GM23338 (cell line): ENCODE data around the gene MUC21. TPM values are rescaled to one million over a fixed set of nuclear protein-coding genes. Genes with fewer than 3 reads are reported as not detected.

Experiments
- ATAC-seq: fragments of 200-7000 bp; cut with Tn5 transposase; 3 replicates; pipeline ENCODE4 v1.9.1; 2020
- DNase-seq: peaks from one replicate; pipeline ENCODE4 v3.0.0-alpha.2; 2015; ENCODE audit warnings: low spot score
- H2AFZ ChIP-seq: fragments of 200-600 bp; sonication (generic); 2 replicates; pipeline ENCODE4 v1.8.0; 2016; ENCODE audit warnings: antibody characterized with exemption, mild to moderate bottlenecking, moderate library complexity
- H3F3A ChIP-seq: fragments of 200-600 bp; sonication (generic); replicated peaks from 2 replicates; pipeline ENCODE4 v1.8.0; 2017; ENCODE audit warnings: antibody characterized with exemption, mixed run types, low read depth
- H3K27ac ChIP-seq: fragments of 200-600 bp; sonication (generic); 2 replicates; pipeline ENCODE4 v1.6.1; 2016; ENCODE audit warnings: low read depth
- H3K27me3 ChIP-seq: fragments of 200-600 bp; sonication (generic); 2 replicates; pipeline ENCODE4 v1.8.0; 2016; ENCODE audit warnings: mild to moderate bottlenecking, mixed run types, moderate library complexity; ENCODE audit not compliant: insufficient read depth
- H3K36me3 ChIP-seq: fragments of 200-600 bp; sonication (generic); 2 replicates; pipeline ENCODE4 v1.8.0; 2016; ENCODE audit warnings: mild to moderate bottlenecking; ENCODE audit not compliant: insufficient read depth
- H3K4me1 ChIP-seq: fragments of 200-600 bp; sonication (generic); 2 replicates; pipeline ENCODE4 v1.8.0; 2016; ENCODE audit warnings: mild to moderate bottlenecking, moderate library complexity; ENCODE audit not compliant: insufficient read depth
- H3K4me2 ChIP-seq: fragments of 200-600 bp; sonication (generic); 2 replicates; pipeline ENCODE4 v1.7.1; 2017; ENCODE audit warnings: mixed run types
- H3K4me3 ChIP-seq: fragments of 200-600 bp; sonication (generic); 2 replicates; pipeline ENCODE4 v1.6.1; 2016; ENCODE audit warnings: mixed run types
- H3K79me2 ChIP-seq: fragments of 200-600 bp; sonication (generic); replicated peaks from 2 replicates; pipeline ENCODE4 v1.8.0; 2017; ENCODE audit warnings: mild to moderate bottlenecking; ENCODE audit not compliant: insufficient read depth
- H3K9me2 ChIP-seq: fragments of 200-600 bp; sonication (generic); 2 replicates; pipeline ENCODE4 v1.8.0; 2017; ENCODE audit not compliant: insufficient read depth
- H4K20me1 ChIP-seq: fragments of 200-600 bp; sonication (generic); replicated peaks from 2 replicates; pipeline ENCODE4 v1.8.0; 2017; ENCODE audit warnings: mild to moderate bottlenecking; ENCODE audit not compliant: insufficient read depth
- H3K27ac Mint-ChIP-seq: 2 replicates; pipeline ENCODE4 v1.8.0; 2020; ENCODE audit warnings: inconsistent platforms, mild to moderate bottlenecking, moderate library complexity, mixed read lengths
- H3K27me3 Mint-ChIP-seq: 3 replicates; pipeline ENCODE4 v1.8.0; 2022; ENCODE audit warnings: low read depth, mild to moderate bottlenecking, moderate library complexity, mixed read lengths, inconsistent platforms; ENCODE audit not compliant: insufficient read depth, poor library complexity
- H3K36me3 Mint-ChIP-seq: 3 replicates; pipeline ENCODE4 v1.8.0; 2021; ENCODE audit warnings: low read depth, mild to moderate bottlenecking, inconsistent platforms, moderate library complexity, mixed read lengths
- H3K4me1 Mint-ChIP-seq: 3 replicates; pipeline ENCODE4 v1.8.0; 2020; ENCODE audit warnings: mild to moderate bottlenecking, inconsistent platforms, mixed read lengths
- H3K4me3 Mint-ChIP-seq: 3 replicates; pipeline ENCODE4 v1.8.0; 2021; ENCODE audit warnings: moderate library complexity, mild to moderate bottlenecking, inconsistent platforms, mixed read lengths
- H3K9me3 Mint-ChIP-seq: 3 replicates; pipeline ENCODE4 v1.8.0; 2020; ENCODE audit warnings: moderate library complexity, mild to moderate bottlenecking, inconsistent platforms, mixed read lengths
- CREB1 ChIP-seq: fragments of 250-450 bp; sonication (Bioruptor Pico); IDR thresholded peaks from 2 replicates; pipeline ENCODE4 v1.5.0; 2020; ENCODE audit warnings: low read depth, mild to moderate bottlenecking, moderate library complexity
- CTCF ChIP-seq, 2 experiments: fragments of 200-600 bp in 1 of 2; sonication (generic) in 1 of 2; conservative IDR thresholded peaks; 2 replicates each; pipeline versions ENCODE4 v1.5.1 to v1.6.1; 2016 to 2017; ENCODE audit warnings: antibody characterized with exemption in 2 of 2, low read depth in 2 of 2, mild to moderate bottlenecking in 2 of 2, moderate library complexity in 1 of 2
- ETS1 ChIP-seq: IDR thresholded peaks from 2 replicates; pipeline ENCODE4 v1.6.1; 2016; ENCODE audit warnings: antibody characterized with exemption
- EZH2 ChIP-seq: fragments of 200-600 bp; sonication (generic); IDR thresholded peaks from one replicate; pipeline ENCODE4 v1.8.0; 2017; ENCODE audit warnings: antibody characterized with exemption, mild to moderate bottlenecking, low read depth; ENCODE audit not compliant: unreplicated experiment
- EZH2phosphoT487 ChIP-seq: fragments of 200-600 bp; sonication (generic); IDR thresholded peaks from one replicate; pipeline ENCODE4 v1.8.1; 2018; ENCODE audit warnings: antibody characterized with exemption; ENCODE audit not compliant: unreplicated experiment
- JUNB ChIP-seq: IDR thresholded peaks from one replicate; pipeline ENCODE4 v1.6.1; 2016; ENCODE audit warnings: antibody characterized with exemption; ENCODE audit not compliant: unreplicated experiment
- NANOG ChIP-seq: IDR thresholded peaks from 2 replicates; pipeline ENCODE4 v1.6.1; 2016; ENCODE audit warnings: antibody characterized with exemption, borderline replicate concordance
- POLR2AphosphoS5 ChIP-seq: IDR thresholded peaks from 2 replicates; pipeline ENCODE4 v1.6.1; 2016; ENCODE audit warnings: antibody characterized with exemption, low read depth
- REST ChIP-seq: IDR thresholded peaks from one replicate; pipeline ENCODE4 v1.6.1; 2018; ENCODE audit warnings: antibody characterized with exemption; ENCODE audit not compliant: unreplicated experiment
- STAT1 ChIP-seq: IDR thresholded peaks from one replicate; pipeline ENCODE4 v1.6.1; 2016; ENCODE audit warnings: antibody characterized with exemption; ENCODE audit not compliant: unreplicated experiment
- ZNF114 ChIP-seq: fragments of 250-450 bp; sonication (Bioruptor Pico); IDR thresholded peaks from 2 replicates; pipeline ENCODE4 v1.5.0; 2020; ENCODE audit warnings: mild to moderate bottlenecking, moderate library complexity
- ZNF331 ChIP-seq: fragments of 250-450 bp; sonication (Bioruptor Pico); IDR thresholded peaks from 2 replicates; pipeline ENCODE4 v1.5.0; 2020; ENCODE audit warnings: low read depth, mild to moderate bottlenecking, moderate library complexity
- ZNF462 ChIP-seq: fragments of 250-450 bp; sonication (Bioruptor Pico); IDR thresholded peaks from 2 replicates; pipeline ENCODE4 v1.5.0; 2020; ENCODE audit warnings: mild to moderate bottlenecking, moderate library complexity
- polyA plus RNA-seq: library from polyadenylated mRNA; unstranded; fragments of >200 nt; fragmentation: Nextera tagmentation; extraction: Ambion mirVana; gene quantifications from 2 replicates; pipeline ENCODE4 v1.2.1, GENCODE V29; 2016
- total RNA-seq: library from RNA; depleted of rRNA; stranded (reverse); fragments of >200 nt; shearing (Covaris generic); gene quantifications from 2 replicates; pipeline ENCODE4 v1.2.3, GENCODE V29; 2014

MUC21 gene
- total and polyA plus RNA-seq, 2 experiments from 2014 or later, result not detected

- Histone ChIP-seq H3K4me1 (no peaks in the 10 kb centered on the region), H3K27ac (no peak overlapping the region), H3K4me3 (no peak overlapping the region), H3K79me2 (no peaks in the 10 kb centered on the region), H3K9me2 (peaks cover 2% of the 10 kb centered on the region), H3F3A (no peaks in the 10 kb centered on the region), H2AFZ (peak overlapping the region; percentile 49; the same call in 1 of the 2 replicates), H3K4me2 (no peak overlapping the region), H3K36me3 (no peaks in the 10 kb centered on the region), H4K20me1 (no peaks in the 10 kb centered on the region), H3K27me3 (no peaks in the 10 kb centered on the region)
- no peaks in the 10 kb centered on the region for H3K9me3 Mint-ChIP-seq
- H3K36me3 Mint-ChIP-seq, result 0 out of 3 replicates have a peak, but pooled peaks cover 3% of the 10 kb centered on the region
- no peak for ATAC-seq
- H3K4me3 Mint-ChIP-seq, result no peak overlapping the region
- no peak for TF ChIP-seq EZH2
- no peak for TF ChIP-seq ZNF462 (CRISPR knock-in tag)
- TF ChIP-seq EZH2phosphoT487, result no peak
- no peak for TF ChIP-seq NANOG
- TF ChIP-seq CTCF (conservative IDR thresholded peaks at IDR 0.05; ENCODE audit: low read depth in 2 of 2), result no peak
- no peak for TF ChIP-seq CREB1 (CRISPR knock-in tag)
- no peak for TF ChIP-seq ETS1
- no peak for TF ChIP-seq STAT1
- no peak for TF ChIP-seq ZNF331 (CRISPR knock-in tag)
- TF ChIP-seq POLR2AphosphoS5, result no peak
- no peak for TF ChIP-seq ZNF114 (CRISPR knock-in tag)
- no peak for TF ChIP-seq REST
- no peak for TF ChIP-seq JUNB
- DNase-seq, result no peak
- no peak overlapping the region for H3K27ac Mint-ChIP-seq
- H3K4me1 Mint-ChIP-seq, result no peaks in the 10 kb centered on the region; the same call in 2 of the 3 replicates
- H3K27me3 Mint-ChIP-seq, result peaks cover 2% of the 10 kb centered on the region
Measured at GRCh38 chr6:31004794-31005193, 21.3 kb downstream of the MUC21 start.
